HG02678 (cell line): ENCODE measurements around the gene ACBD4.

Source experiments
- ATAC-seq: cut with Tn5 transposase; IDR thresholded peaks from one replicate; pipeline ENCODE4 v1.9.1; 2021; ENCODE audit warnings: mild to moderate bottlenecking, moderate library complexity; ENCODE audit not compliant: unreplicated experiment

Gene ACBD4

GRCh38 chr17:45149669-45150664 lies 14.5 kb downstream of the ACBD4 start:
- no peak for ATAC-seq

- no peak for ATAC-seq
Observed at GRCh38 chr17:45150911-45151809, 15.7 kb downstream of the ACBD4 start.

GRCh38 chr17:45155029-45155428 lies 19.5 kb downstream of the ACBD4 start:
- ATAC-seq, result no peak

GRCh38 chr17:45155483-45155882 lies 20.0 kb downstream of the ACBD4 start:
- no peak for ATAC-seq

GRCh38 chr17:45156242-45156641 lies 20.8 kb downstream of the ACBD4 start:
- no peak for ATAC-seq

GRCh38 chr17:45160447-45161287 lies 25.2 kb downstream of the ACBD4 start:
- ATAC-seq, result peak; percentile 10

- peak; percentile 93 for ATAC-seq
Observed at GRCh38 chr17:45161288-45162024, 26.0 kb downstream of the ACBD4 start, which contains the start of gene HEXIM2. Gene HEXIM2, plus strand, starts transcription at chr17:45161875. Its CDS starts 919 bp downstream, at chr17:45162794.

GRCh38 chr17:45162025-45162687 lies 26.7 kb downstream of the ACBD4 start:
- ATAC-seq, result no peak

GRCh38 chr17:45164734-45165269 lies 29.3 kb downstream of the ACBD4 start:
- no peak for ATAC-seq

- no peak for ATAC-seq
Observed at GRCh38 chr17:45168991-45169752, 33.7 kb downstream of the ACBD4 start.

GRCh38 chr17:45170280-45170930 lies 34.9 kb downstream of the ACBD4 start:
- no peak for ATAC-seq

- no peak for ATAC-seq
Observed at GRCh38 chr17:45170931-45171337, 35.4 kb downstream of the ACBD4 start.

GRCh38 chr17:45171338-45172231 lies 36.1 kb downstream of the ACBD4 start:
- no peak for ATAC-seq

- ATAC-seq, result no peak
Observed at GRCh38 chr17:45172232-45172540, 36.7 kb downstream of the ACBD4 start.

GRCh38 chr17:45172541-45173286 lies 37.2 kb downstream of the ACBD4 start:
- no peak for ATAC-seq

- no peak for ATAC-seq
Observed at GRCh38 chr17:45175759-45176115, 40.2 kb downstream of the ACBD4 start.
